Left forelimb (tissue), 1 donor: ENCODE results near the gene VKORC1L1.
"Not testable (repeated sequence)": the region's sequence is repeated elsewhere in the genome, so short reads cannot be mapped to it uniquely, and the experiment has no call there.

ENCODE experiments used
- DNase-seq: peaks from one replicate; pipeline ENCODE4 v3.0.0-alpha.2; 2018; ENCODE audit warnings: low spot score

The VKORC1L1 gene

DNA sequence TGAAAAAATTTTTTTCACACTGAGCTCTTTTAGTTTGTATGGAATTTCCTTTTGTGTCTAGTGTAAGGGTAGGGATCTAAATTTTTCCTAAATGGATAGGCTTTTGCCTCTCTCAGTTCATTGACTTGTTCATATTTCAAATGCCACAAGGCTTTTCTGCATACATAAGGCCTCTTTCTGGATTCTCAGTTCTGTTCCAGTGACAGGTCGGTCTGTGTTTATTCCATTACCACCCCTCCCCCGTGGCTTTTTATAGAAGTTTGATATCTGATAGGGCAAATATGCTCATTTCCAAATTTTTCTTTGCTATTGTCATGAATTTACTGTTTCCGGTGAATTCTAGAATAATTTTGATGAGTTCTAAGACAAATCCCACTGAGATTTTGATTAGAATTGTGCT lies 12.7 kb downstream of the VKORC1L1 start:
- not testable (repeated sequence) for DNase-seq

DNA sequence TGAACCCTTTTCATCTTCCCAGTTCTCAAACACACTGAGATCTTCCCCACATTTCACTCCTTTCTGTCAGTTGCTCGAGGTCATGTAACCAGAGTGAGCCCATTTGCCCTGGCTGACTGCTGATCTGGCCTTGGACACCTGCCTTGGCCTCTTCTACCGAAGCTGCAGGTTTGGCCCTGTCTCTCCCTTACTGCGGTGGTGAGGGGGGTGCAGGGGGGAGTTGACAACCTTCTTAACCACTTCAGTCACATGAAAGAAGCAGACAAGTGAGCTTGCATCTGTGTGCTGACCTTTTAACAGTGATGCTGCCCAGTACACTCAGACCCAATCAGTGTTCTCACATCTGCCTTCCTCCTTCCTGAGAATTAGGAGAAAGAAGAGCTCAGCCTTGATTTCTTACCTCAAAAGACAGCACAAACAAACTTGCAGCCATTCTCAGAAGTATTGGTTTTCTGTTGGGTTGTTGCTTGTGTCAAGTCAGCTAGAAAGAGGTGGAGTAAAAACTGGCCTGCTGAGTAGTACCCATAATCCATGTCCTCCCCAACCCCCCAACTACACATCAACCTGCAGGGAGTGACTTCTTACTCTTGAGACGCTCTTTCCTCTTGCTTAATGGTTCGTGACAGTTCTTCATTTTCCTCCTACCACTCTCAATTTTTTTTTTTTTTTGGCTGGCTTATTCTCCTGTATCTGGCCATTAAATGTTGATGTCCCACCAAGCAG lies 15.7 kb downstream of the VKORC1L1 start:
- DNase-seq: not testable (repeated sequence)

DNA sequence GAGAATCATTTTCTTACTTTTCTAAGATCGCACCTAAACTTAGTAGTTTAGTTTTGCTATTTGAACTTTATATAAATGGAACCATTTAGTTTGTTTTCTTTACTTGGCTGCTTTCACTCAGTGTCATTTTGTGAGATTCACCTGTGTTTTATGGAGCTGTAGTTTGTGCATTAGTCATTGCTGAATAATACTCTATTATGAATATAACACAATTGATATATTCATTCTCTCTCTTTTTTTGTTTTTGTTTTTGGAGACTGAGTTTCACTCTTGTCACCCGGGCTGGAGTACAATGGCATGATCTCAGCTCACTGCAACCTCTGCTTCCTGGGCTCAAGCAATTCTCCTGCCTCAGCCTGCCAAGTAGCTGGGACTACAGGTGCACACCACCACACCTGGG lies 16.8 kb downstream of the VKORC1L1 start:
- not testable (repeated sequence) for DNase-seq

DNA sequence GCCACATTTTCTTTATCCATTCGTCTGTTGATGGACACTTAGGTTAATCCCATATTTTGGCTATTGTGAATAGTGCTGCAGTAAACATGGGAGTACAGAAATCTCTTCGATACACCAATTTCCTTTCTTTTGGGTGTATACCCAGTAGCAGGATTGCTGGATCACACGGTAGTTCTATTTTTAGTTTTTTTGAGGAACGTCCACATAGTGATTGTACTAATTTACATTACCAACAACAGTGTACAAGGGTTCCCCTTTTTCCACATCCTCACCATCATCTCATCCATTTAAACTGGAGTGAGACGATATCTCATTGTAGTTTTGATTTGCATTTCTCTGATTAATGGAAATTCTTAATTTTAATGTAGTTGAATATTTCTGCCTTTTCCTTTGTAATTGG lies 19.3 kb downstream of the VKORC1L1 start:
- no peak for DNase-seq

DNA sequence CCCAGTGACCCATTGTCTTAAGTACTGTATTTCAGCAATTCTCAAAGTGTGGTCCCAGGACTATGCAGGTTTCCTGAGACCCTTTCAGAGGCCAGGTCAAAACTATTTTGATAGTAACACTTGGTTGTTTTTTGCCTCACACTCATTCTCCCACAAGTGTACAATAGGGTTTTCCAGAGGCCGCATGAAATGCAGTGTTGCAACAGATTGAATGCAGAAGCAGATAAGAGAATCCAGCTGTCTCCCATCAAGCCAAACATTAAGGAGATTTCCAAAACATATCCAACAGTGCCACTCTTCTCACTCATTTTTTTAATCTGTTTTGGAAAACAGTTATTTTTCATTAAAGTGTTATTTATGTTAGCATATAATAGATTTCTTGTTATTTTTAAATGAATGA lies 20.0 kb downstream of the VKORC1L1 start:
- no peak for DNase-seq

DNA sequence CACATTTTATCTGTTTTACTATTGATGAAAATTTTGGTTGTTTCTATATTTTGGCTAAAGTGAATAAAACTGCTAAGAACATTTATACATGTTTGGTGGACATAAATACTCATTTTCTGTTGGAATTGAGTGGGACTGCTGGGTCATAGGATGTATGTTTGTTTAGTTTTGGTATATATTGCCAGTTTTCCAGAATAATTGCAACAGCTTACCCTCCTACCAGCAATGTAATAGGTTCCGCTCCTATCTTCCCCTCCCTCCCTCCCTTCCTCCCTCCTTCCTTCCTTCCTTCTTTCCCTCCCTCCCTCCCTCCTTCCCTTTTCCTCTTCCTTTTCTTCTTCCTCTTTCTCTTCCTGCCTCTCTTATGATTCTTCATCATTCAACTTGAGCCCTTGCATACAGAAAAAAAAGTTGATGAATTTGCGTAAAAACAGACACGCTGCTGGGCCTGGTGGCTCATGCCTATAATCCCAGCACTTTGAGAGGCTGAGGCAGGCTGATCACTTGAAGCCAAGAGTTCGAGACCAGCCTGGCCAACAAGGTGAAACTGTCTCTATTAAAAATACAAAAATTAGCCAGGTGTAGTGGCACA lies 23.5 kb downstream of the VKORC1L1 start:
- DNase-seq: no peak

DNA sequence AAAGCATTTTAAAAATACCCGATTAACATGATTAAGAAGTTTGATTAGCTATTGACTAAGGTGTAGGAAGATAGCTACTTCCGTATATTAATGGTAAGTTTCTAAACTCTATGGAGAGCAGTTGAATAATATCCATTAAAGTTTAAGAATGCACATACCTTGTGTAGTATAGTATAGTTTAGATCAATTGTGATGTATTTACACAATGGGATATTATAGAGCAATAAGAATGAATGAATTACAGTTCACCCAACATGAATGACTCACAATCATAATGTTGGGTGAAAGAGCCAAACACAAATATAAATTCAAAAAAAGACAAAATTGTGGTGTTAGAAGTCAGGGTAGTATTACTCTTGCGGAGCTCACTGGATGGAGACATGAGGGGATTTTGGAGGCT lies 24.4 kb downstream of the VKORC1L1 start:
- DNase-seq: not testable (repeated sequence)

DNA sequence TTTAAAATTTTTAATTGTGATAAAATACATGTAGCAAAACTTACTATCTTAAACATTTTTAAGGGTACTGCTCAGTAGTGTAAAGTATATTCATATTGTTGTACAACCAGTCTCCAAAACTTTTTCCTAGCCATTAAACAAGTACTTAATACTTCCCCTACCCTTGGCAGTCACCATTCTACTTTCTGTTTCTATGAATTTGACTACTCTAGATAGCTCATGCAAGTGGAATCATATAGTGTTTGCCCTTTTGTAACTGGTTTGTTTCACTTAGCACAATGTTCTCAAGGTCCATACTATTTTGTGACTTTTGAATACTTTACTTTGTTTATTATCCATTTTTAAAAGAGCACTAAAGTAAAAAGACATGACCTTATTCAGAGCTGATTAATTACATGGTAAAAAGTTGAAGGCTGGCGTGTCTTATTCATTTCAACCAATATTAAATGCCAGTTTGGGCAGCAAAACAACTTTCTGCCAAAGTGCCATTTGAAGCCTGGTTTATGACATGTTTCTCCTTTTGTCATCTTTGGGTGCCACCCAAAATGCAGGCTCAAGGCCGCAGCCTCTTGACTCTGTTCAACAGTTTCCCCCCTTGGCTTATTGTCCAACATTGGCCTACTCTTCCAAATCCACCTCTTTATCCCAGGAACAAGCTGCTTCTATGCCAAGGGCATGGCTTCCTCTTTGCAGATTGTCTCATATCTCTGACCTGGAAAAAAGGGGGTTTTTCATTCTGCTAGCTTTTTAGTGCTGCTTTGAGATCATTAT lies 26.0 kb downstream of the VKORC1L1 start:
- DNase-seq: not testable (repeated sequence)

DNA sequence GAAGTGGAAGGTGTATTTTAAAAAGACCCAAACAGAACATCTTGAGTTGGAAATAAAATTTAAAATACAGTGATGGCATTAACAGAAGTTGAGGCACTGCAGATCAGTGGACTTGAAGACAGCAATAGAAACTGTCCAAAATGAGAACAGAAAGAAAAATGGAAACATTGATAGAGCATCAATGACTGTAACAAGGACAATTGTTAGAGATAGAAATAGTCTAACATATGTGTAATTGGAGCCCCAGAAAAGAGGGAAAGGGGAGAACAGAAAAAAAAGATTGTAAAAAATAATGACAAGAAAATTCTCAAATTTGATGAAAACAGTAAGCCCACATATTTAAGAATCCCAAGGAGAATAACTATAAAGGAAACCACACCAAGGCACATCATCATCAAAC lies 29.4 kb downstream of the VKORC1L1 start:
- DNase-seq: no peak

DNA sequence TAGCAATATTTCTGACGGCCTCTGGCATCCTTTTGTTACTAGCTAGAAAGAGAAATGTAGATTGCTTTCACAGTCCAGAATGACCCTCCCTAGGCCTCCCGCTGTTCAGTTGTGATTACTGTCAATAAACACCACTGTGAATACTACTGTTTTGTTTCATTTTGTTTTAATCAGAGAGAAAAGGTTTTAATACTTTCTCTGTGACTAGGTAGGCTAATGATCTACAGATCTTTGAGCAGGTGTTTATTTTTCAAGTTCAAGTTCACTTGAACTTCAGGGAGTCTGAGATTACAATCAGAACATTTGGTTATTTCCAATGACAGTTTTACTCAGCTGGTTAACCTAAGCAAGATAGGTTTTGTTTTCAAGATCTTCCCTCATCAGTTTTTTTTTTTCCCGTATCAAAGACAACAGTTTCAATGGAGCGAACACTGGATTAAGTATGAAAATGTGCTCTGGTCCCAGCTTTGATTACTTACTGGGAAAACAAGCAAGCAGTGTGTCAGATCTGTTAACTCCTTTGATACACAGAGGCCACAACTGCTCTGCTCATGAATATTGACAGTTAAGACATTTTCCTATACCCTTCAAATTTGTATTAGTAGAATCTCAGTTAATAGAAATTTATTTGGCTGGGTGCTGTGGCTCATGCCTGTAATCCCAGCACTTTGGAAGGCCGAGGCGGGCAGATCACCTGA lies 34.8 kb downstream of the VKORC1L1 start:
- DNase-seq: no peak

DNA sequence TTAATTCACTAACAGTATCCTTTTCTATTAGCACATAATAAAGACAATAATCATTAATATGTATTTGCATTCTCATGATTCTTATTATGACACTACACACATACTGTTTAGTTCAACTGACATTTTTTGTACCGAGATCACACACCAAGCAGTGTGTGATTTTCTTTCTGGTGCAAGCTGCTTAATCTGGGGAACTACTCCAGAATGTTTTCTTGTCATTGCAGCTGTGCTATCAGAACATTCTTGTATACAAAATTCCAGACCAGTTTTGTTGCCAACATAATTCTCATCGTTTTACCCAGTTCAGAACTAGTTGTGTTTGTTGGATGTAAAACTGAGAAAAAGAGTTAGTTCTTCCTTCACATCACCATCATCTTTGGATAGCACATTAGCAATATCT lies 37.4 kb downstream of the VKORC1L1 start:
- DNase-seq: no peak

DNA sequence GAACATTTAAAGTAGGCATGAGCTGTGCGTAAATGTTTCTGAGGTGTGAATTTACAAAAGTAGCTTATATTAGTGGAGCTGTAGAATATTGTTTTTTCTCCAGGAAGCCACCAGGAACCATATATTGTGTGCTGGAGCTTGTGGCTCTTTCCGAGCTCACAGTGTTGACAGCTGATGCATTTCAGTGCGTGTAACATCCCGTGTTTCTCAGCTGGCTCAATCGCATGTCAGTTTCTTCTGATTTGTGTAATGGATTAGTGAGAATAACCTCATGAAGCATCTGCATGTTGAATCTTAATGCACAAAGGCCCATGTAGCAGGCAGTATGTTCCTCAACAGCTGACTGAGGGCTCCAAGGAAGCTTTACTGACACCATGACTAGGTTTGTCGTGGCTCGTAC lies 39.4 kb downstream of the VKORC1L1 start:
- no peak for DNase-seq

DNA sequence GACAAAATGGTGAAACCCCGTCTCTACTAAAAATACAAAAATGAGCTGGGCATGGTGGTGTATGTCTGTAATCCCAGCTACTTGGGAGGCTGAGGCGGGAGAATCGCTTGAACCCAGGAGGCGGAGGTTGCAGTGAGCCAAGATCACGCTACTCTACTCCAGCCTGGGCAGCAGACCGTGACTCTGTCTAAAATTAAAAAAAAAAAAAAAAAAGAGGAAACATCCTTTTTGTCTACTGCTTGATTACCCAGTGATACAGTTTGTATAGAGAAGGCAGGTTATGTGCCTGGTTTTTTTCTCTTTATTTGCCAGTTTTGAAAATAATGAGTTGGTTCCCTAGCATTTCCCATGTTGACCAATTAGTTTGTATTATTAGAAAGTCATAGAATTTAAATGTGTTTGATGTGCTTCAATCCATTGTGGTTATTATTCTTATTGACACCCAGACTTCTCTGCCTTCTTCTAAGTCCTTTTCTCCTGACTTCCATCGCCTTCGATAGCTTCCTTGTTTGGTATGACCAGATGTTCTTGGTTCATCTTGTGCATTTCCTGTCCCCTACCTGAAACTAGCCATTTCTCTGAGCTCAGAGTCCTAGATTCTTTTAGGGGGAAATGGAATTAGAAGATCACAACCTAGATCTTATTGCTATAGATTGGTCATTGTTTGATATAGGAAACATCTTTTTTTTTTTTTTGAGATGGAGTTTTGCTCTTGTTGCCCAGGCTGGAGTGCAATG lies 43.2 kb downstream of the VKORC1L1 start:
- no peak for DNase-seq

DNA sequence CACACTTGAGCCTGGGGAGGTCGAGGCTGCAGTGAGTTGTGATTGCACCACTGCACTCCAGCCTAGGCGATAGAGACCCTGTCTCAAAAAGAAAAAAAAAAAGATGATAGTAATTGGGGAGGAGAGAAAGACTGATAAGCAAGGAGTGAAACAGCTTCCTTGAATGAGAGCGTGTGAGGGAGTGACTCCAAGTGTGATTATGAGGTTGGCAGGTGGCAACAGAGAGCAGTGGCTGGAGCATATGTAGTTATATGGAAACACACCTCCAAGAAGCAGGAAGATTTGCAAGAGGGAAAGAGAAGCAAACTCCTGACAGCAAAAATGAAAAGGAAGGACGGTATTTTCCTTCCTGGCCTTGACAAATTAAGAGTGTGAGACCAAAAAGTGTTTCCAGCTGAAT lies 50.4 kb downstream of the VKORC1L1 start:
- no peak for DNase-seq

DNA sequence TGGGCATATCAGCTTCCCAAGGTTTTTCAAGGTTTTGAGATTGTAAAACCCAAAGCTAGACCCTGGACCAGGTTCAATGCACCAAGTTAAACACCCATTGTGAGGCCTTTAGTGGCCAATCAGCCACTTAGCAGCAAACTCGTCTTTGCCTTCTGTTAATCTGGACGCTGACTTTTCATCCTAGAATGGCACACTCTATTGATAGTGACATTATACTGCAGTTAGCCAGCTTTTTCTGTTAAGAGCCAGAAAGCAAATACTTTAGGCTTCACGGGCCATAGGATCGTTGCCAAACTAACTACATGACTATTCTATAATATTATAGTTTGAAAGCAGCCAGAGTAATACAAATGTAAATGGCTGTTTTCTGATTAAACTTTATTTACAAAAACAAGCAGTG lies 51.3 kb downstream of the VKORC1L1 start:
- DNase-seq: no peak

DNA sequence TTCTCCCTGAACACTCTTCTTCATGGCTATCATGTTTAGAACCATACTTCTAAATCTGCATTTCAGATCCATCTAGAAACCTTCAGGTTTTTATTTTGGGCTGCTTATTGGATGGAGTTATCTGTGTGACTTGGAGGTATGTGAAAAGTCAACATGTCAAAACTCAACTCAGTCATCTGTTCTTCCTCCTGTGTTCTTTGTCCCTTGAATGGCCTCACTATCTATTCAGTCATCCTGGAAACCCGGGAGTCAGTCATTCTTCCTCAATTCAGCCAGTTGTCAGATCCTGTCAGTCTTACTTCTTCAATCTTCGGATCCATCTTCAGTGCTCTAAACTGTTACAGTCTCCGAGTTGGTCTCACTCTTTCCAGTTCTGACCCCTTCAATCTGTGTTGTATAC lies 52.2 kb downstream of the VKORC1L1 start:
- no peak for DNase-seq

DNA sequence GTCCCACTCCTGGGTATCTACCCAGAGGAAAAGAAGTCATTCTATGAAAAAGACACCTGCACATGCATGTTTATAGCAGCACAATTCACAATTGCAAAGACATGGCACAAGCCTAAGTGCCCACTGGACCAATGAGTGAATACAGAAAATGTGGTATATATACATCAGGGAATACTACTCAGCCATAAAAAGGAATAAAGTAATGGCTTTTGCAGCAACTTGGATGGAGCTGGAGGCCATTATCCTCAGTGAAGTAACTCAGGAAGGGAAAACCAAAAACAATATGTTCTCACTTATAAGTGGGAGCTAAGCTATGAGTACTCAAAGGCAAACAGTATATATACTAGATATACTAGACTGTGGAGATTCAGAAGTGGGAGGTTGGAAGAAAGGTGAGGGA lies 53.7 kb downstream of the VKORC1L1 start:
- no peak for DNase-seq

DNA sequence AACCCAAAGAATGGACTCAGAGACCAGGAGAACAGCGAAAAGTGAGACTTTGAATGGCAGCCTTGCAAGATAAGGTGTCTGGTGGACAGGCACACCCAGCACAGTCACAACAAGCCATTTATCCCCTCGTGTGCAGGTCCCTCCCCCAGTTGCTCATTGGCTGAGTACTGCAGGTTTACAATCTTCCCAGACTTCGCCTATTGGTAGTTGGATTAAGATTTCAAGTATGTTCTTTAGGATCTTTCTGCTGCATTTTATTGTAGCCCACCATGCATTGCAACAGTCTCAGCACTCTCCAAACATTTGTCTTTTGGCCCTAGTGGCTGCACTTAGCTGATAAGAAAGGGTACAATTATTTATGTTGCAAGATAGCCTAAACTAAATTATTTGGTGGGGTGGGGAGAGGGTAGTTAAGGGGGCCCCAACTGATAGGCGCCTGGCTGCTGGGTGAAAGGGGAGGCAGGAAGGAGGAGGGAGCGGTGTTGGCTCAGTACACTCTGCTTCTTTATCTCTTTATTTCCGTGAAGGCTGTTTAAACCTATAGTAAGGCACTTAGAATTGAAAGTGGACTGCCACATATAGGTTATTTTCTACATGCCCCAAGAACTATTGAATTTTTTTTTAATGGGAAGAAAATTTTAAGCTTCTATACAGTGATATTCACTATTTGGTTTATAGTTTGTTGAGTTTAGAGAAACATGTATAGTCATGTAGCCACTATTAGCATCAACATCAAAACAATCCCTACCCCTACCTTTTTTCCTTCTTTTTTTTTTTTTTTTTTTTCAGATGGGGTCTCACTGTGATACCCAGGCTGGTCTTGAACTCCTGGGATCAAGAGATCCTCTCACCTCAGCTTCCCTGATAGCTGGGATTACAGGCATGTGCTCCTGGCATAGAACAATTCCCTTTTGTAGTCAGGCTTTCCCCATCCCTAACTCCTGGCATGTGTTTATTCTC lies 54.9 kb downstream of the VKORC1L1 start:
- no peak for DNase-seq

DNA sequence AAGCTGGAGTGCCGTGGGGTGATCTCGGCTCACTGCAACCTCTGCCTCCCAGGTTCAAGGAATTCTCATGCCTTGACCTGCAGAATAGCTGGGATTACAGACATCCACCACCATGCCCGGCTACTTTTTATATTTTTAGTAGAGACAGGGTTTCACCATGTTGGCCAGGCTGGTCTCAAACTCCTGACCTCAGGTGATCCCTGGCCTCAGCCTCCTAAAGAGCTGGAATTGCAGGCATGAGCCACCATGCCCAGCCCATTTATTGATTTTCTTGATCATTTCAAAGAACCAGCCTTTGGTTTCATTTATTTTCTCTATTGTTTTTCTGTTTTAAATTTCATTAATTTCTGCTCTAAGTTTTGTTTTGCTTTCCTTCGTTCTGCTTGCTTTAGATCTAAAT lies 58.8 kb downstream of the VKORC1L1 start:
- no peak for DNase-seq

DNA sequence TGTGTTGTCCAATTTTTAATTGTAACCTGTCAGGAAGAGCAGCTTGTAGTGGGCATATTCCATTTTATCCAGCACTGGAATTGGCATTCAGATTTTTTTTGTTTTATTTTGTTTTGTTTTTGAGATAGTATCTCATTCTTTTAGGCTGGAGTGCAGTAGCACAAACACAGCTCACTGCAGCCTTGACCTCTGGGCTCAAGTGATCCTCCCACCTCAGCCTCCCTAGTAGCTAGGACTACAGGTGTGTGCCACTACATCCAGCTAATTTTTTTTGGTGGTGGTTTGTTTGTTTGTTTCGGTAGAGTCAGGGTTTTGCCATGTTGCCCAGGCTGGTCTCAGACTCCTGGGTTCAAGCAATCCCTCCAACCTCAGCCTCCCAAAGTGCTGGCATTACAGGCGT lies 64.4 kb downstream of the VKORC1L1 start:
- no peak for DNase-seq
